Left ventricle myocardium inferior (tissue), 1 donor: ENCODE data around the gene PFN4. TPM values are rescaled to one million over a fixed set of nuclear protein-coding genes. Genes with fewer than 3 reads are reported as not detected.
"Not testable (repeated sequence)": the region's sequence is repeated elsewhere in the genome, so short reads cannot be mapped to it uniquely, and the experiment has no call there.

Experiments
- DNase-seq: peaks from one replicate; pipeline ENCODE4 v3.0.0-alpha.2; 2020
- H3K27ac ChIP-seq: fragments of 200-600 bp; replicated peaks from 2 replicates; pipeline ENCODE4 v1.8.0; 2021
- H3K27me3 ChIP-seq: fragments of 200-600 bp; 2 replicates; pipeline ENCODE4 v1.8.0; 2021; ENCODE audit warnings: low read depth
- H3K36me3 ChIP-seq: fragments of 200-600 bp; 2 replicates; pipeline ENCODE4 v1.8.0; 2021
- H3K4me1 ChIP-seq: fragments of 200-600 bp; 2 replicates; pipeline ENCODE4 v1.8.0; 2021
- H3K4me3 ChIP-seq: fragments of 200-600 bp; 2 replicates; pipeline ENCODE4 v1.8.0; 2021; ENCODE audit warnings: mild to moderate bottlenecking, moderate library complexity
- H3K9me3 ChIP-seq: fragments of 200-600 bp; replicated peaks from 2 replicates; pipeline ENCODE4 v1.8.0; 2021
- CTCF ChIP-seq: fragments of 200-600 bp; IDR thresholded peaks from 2 replicates; pipeline ENCODE4 v1.8.0; 2021; ENCODE audit warnings: antibody characterized with exemption, mild to moderate bottlenecking, borderline replicate concordance
- intact Hi-C: fragments of 100-400 bp; cut with micrococcal nuclease; formaldehyde crosslinking; loops from one replicate; pipeline ENCODE4 v1.11.0; 2022
- total RNA-seq: library from RNA; stranded (reverse); fragmentation: NEBNext Ultra II Directional; extraction: Animal tissue kit (Norgen Biotek cat#: 25700); gene quantifications from one replicate; pipeline ENCODE4 v1.2.1, GENCODE V29; 2021
- donor health status: DM: no; HTN: yes; CAD: no; lungs with severe emphysema.

PFN4 gene
- total RNA-seq, 1 donor from 2014 or later: 0.74 TPM

GRCh38 chr2:24152413-24153197, 29.5 kb upstream of the PFN4 start:
- H3K27me3 ChIP-seq: no peaks in the 10 kb centered on the region
- H3K36me3 ChIP-seq: peaks cover 49% of the 10 kb centered on the region
- peaks cover 8% of the 10 kb centered on the region for H3K9me3 ChIP-seq
- DNase-seq: no peak
- H3K27ac ChIP-seq: no peak overlapping the region
- no peaks in the 10 kb centered on the region for H3K4me1 ChIP-seq
- no peak overlapping the region for H3K4me3 ChIP-seq
- intact Hi-C loops: no loop called here
- no peak for TF ChIP-seq CTCF

- intact Hi-C loops: no loop called here
- no peak overlapping the region for H3K4me3 ChIP-seq
- H3K9me3 ChIP-seq: peaks cover 19% of the 10 kb centered on the region
- peaks cover 73% of the 10 kb centered on the region for H3K36me3 ChIP-seq
- H3K27ac ChIP-seq: no peak overlapping the region
- H3K27me3 ChIP-seq: no peaks in the 10 kb centered on the region
- H3K4me1 ChIP-seq: no peaks in the 10 kb centered on the region
- TF ChIP-seq CTCF: no peak
- DNase-seq: no peak
These were observed 24.2 kb upstream of the PFN4 start for GRCh38 chr2:24147364-24147763.

GRCh38 chr2:24140305-24140704, 17.2 kb upstream of the PFN4 start:
- H3K4me1 ChIP-seq, H3K27me3 ChIP-seq, H3K9me3 ChIP-seq, intact Hi-C loops, DNase-seq, H3K27ac ChIP-seq, H3K4me3 ChIP-seq: not testable (repeated sequence)
- H3K36me3 ChIP-seq: peaks cover 41% of the 10 kb centered on the region

- TF ChIP-seq CTCF: no peak
- Histone ChIP-seq H3K36me3 (peaks cover 6% of the 10 kb centered on the region), H3K9me3 (peaks cover 9% of the 10 kb centered on the region), H3K27ac (no peak overlapping the region), H3K4me3 (no peak overlapping the region), H3K4me1 (peaks cover 10% of the 10 kb centered on the region), H3K27me3 (no peaks in the 10 kb centered on the region)
- intact Hi-C loops: no loop called here
- DNase-seq: no peak
These were observed 9.4 kb upstream of the PFN4 start for GRCh38 chr2:24132543-24132942.

GRCh38 chr2:24125956-24126355, 2.8 kb upstream of the PFN4 start:
- Histone ChIP-seq H3K36me3 (no peaks in the 10 kb centered on the region), H3K27ac (no peak overlapping the region), H3K4me3 (no peak overlapping the region), H3K9me3 (no peaks in the 10 kb centered on the region), H3K4me1 (peaks cover 30% of the 10 kb centered on the region), H3K27me3 (no peaks in the 10 kb centered on the region)
- DNase-seq: no peak
- no peak for TF ChIP-seq CTCF
- intact Hi-C loops: no loop called here

- no peak for DNase-seq
- Histone ChIP-seq H3K27me3 (no peaks in the 10 kb centered on the region), H3K9me3 (no peaks in the 10 kb centered on the region), H3K27ac (peak overlapping the region; percentile 99), H3K4me1 (peaks cover 30% of the 10 kb centered on the region), H3K36me3 (no peaks in the 10 kb centered on the region), H3K4me3 (peak overlapping the region; percentile 87)
- intact Hi-C loops: no loop called here
- TF ChIP-seq CTCF: no peak
These were observed 917 bp upstream of the PFN4 start for GRCh38 chr2:24123922-24124580.
